Esophagus (tissue), 2 donors: Measurements from ENCODE around the gene MAP3K19. TPM values are rescaled to one million over a fixed set of nuclear protein-coding genes. Genes with fewer than 3 reads are reported as not detected.

Experiments
- H3K27ac ChIP-seq, 2 donors: one replicate each; pipeline ENCODE4 v1.5.1; 2013; ENCODE audit warnings: low read depth in 2 of 2, mild to moderate bottlenecking in 2 of 2, inconsistent platforms in 1 of 2, low read length in 1 of 2, moderate library complexity in 1 of 2
- H3K27me3 ChIP-seq, 2 donors: one replicate each; pipeline ENCODE4 v1.6.1; 2013; ENCODE audit warnings: low read length in 2 of 2, control low read depth in 1 of 2, mild to moderate bottlenecking in 1 of 2; ENCODE audit not compliant: insufficient read depth in 2 of 2, control insufficient read depth in 1 of 2
- H3K36me3 ChIP-seq, 2 donors: one replicate each; pipeline ENCODE4 v1.6.1; 2013; ENCODE audit warnings: low read length in 1 of 2; ENCODE audit not compliant: control insufficient read depth in 2 of 2, insufficient read depth in 2 of 2
- H3K4me1 ChIP-seq, 2 donors: one replicate each; pipeline ENCODE4 v1.6.1; 2013; ENCODE audit warnings: low read length in 1 of 2; ENCODE audit not compliant: control insufficient read depth in 2 of 2, insufficient read depth in 2 of 2
- H3K4me3 ChIP-seq, 2 donors: one replicate each; pipeline ENCODE4 v1.5.1; 2013; ENCODE audit warnings: low read length in 2 of 2, mild to moderate bottlenecking in 2 of 2, low read depth in 1 of 2, moderate library complexity in 1 of 2
- H3K9me3 ChIP-seq, 2 donors: one replicate each; pipeline ENCODE4 v1.6.1; 2013; ENCODE audit warnings: mild to moderate bottlenecking in 2 of 2, low read depth in 1 of 2, low read length in 1 of 2, moderate library complexity in 1 of 2; ENCODE audit not compliant: control insufficient read depth in 2 of 2, insufficient read depth in 1 of 2
- WGBS, 2 donors: extraction: QIAGEN DNeasy Blood & Tissue Kit; methylation state at CpG; one replicate each; pipeline ENCODE4 v1.1.7; 2013; 5-methylcytosine and 5-hydroxymethylcytosine counted together
- polyA plus RNA-seq, 2 donors: library from polyadenylated mRNA; stranded (reverse); fragments of 200-250 nt; gene quantifications; one replicate each; pipeline ENCODE4 v1.2.3, GENCODE V29; 2013
- donor health status: healthy with polysubstance abuse.
- donor health status: Bipolar disorder and iron deficiency.

Gene MAP3K19
- polyA plus RNA-seq, 2 donors = not detected

DNA sequence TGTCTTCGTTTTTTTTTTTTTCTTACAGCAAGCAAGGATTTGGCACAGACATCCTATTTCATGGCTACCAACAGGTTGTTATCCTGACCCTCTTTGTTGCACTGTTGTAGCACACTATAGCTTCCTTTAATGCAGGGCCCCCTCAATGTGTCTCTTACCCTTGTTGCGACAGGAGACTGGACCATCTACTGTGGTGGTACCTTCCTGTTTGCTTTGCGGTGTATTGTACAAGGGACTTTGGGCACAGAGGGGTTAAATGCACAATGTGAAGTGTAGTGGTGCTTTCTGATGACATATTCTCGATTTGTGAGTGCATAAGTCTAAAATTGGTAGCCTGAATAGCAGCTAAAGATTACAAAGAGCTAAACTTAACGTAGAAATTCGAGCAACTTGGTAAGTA lies 101.2 kb downstream of the MAP3K19 start:
- Histone ChIP-seq H3K27me3 (no peaks in the 10 kb centered on the region), H3K4me1 (no peaks in the 10 kb centered on the region), H3K4me3 (no peak overlapping the region), H3K27ac (no peak overlapping the region), H3K36me3 (peaks cover 5 to 7% of the 10 kb centered on the region in 2 donors), H3K9me3 (no peaks in the 10 kb centered on the region)
- WGBS, 2 donors = 86 to 90% methylated on average over 6 of the region's 6 CpGs

DNA sequence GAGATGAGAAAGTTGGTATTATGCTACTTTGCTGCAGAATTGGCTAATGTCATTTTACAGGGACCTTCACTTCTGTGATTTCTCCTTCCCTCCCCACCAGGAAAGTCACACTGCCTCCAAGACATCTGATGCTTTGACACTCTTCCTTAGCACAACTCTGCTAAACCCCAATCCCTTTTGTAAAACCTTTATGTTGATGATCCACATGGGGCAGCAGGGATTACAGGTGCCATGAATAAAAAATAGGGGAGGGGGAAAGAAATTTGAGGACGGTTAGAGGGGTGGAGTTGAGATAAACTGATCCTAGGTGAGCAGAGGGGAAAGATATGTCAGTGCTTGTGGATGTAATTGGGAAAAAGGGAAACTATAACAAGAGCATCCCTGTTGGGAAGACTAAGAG lies 102.3 kb downstream of the MAP3K19 start:
- no peaks in the 10 kb centered on the region for H3K27me3 ChIP-seq
- 76 to 86% methylated on average over 1 of the region's 1 CpG for WGBS, 2 donors
- H3K27ac ChIP-seq = no peak overlapping the region
- H3K4me1 ChIP-seq = no peaks in the 10 kb centered on the region
- H3K36me3 ChIP-seq = peaks cover 3 to 5% of the 10 kb centered on the region in 2 donors
- no peak overlapping the region for H3K4me3 ChIP-seq
- H3K9me3 ChIP-seq = no peaks in the 10 kb centered on the region

DNA sequence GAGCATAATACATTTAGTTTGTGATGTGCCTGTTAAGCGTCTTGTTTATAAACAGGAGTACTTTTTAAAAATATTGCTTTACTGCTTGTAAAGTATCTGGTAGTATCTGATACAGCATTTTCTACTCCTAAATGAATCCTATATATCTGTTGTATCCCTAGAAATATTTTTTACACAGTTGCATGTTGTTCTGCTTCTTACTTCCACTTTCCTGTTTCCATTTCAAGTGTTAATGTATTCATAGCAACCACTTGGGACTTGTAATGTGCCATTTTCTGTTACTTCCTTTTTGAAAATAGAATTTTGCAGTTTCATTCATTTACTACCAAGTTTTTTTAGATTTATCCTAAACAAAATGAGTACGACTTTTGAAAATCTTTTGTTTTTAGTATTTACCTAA lies 103.7 kb downstream of the MAP3K19 start:
- WGBS, 2 donors = 87 to 92% methylated on average over 2 of the region's 2 CpGs

DNA sequence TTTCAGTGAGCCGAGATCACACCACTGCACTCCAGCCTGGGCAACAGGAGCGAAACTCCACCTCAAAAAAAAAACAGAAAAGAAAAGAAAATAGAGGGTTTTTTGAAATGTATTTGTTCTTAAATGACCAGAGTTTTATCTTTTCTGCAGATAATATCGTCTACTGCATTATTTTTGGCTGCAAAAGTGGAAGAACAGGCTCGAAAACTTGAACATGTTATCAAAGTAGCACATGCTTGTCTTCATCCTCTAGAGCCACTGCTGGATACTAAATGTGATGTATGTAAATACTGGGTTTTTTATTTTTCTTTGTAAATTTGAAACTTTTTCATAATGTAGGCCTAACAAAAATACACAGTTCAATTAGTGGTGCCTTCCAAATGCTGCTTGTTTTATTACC lies 110.6 kb downstream of the MAP3K19 start:
- Histone ChIP-seq H3K27ac (no peak overlapping the region), H3K36me3 (peaks cover 0 to 3% of the 10 kb centered on the region in 2 donors), H3K27me3 (no peaks in the 10 kb centered on the region), H3K9me3 (no peaks in the 10 kb centered on the region), H3K4me3 (no peak overlapping the region), H3K4me1 (no peaks in the 10 kb centered on the region)
- WGBS, 2 donors = 70% methylated on average over 4 of the region's 4 CpGs

More for the DNA sequence above, 103.7 kb downstream of the MAP3K19 start:
- Histone ChIP-seq H3K4me3 (no peak overlapping the region), H3K4me1 (no peaks in the 10 kb centered on the region), H3K27ac (no peak overlapping the region), H3K36me3 (peaks cover 2 to 5% of the 10 kb centered on the region in 2 donors), H3K27me3 (no peaks in the 10 kb centered on the region), H3K9me3 (no peaks in the 10 kb centered on the region)

DNA sequence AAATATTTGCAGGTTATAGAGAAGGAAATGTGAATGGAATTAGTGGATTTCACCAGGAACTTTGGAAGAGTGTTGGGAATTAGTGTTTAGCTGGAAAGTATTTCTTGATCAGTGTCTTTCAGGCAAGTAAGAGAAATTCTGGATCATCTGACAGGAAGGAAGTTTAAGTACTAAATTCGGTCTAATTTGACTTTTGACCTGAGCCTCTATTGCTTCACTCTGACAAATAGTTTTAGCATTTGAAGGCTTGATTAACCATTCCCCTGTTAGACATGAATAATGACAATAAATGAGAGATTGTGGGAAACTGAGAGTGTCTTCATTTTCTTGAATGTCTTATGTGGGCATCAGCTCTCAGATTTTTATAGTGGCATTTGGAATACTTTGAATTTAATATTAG lies 112.6 kb downstream of the MAP3K19 start:
- Histone ChIP-seq H3K36me3 (peaks cover 0 to 3% of the 10 kb centered on the region in 2 donors), H3K9me3 (no peaks in the 10 kb centered on the region), H3K4me1 (no peaks in the 10 kb centered on the region), H3K27ac (no peak overlapping the region), H3K4me3 (no peak overlapping the region), H3K27me3 (no peaks in the 10 kb centered on the region)
- WGBS, 2 donors = 22 to 23% methylated on average over 1 of the region's 1 CpG

DNA sequence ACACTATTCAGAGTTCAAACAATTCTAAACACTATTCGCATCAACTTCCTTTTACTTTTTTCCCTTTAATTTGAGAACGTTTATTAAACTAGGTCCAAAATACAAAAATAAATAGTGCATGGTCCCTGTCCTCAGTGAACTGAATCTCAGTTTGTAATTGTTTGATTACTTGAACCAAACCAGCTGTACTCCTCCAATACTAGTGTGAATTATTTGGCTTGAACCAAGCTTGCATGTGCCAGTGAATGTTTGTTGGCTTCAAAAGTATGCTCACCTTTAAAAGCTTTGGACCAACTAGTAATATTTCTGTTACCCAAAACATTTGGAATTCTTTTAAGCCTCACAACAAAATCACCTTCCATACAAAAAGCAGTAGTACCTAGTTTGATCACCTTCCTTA lies 113.1 kb downstream of the MAP3K19 start:
- no peaks in the 10 kb centered on the region for H3K36me3 ChIP-seq
- H3K9me3 ChIP-seq = no peaks in the 10 kb centered on the region
- 60 to 67% methylated on average over 2 of the region's 2 CpGs for WGBS, 2 donors
- H3K27me3 ChIP-seq = no peaks in the 10 kb centered on the region
- no peaks in the 10 kb centered on the region for H3K4me1 ChIP-seq
- no peak overlapping the region for H3K27ac ChIP-seq
- no peak overlapping the region for H3K4me3 ChIP-seq

DNA sequence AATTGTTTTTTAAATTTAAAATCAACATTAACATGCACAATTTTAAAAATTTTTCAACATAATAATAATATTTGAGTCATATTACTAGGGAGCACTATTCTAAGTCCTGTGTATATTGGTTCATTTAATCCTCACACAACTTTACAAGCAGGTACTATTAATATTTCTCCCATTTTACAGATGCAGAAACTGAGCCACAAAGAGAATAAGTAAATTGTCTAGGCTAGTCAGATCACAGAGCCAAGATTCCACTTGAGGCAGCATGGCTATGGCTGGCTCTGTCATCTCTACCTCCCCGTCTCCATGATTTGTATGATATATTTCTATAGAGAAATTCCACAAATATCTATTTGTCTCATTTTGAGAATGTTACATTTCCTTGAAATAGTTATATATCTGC lies 113.5 kb downstream of the MAP3K19 start:
- Histone ChIP-seq H3K27ac (no peak overlapping the region), H3K4me1 (no peaks in the 10 kb centered on the region), H3K4me3 (no peak overlapping the region), H3K27me3 (no peaks in the 10 kb centered on the region), H3K9me3 (no peaks in the 10 kb centered on the region), H3K36me3 (no peaks in the 10 kb centered on the region)
- WGBS, 2 donors = 87 to 90% methylated on average over 1 of the region's 1 CpG

DNA sequence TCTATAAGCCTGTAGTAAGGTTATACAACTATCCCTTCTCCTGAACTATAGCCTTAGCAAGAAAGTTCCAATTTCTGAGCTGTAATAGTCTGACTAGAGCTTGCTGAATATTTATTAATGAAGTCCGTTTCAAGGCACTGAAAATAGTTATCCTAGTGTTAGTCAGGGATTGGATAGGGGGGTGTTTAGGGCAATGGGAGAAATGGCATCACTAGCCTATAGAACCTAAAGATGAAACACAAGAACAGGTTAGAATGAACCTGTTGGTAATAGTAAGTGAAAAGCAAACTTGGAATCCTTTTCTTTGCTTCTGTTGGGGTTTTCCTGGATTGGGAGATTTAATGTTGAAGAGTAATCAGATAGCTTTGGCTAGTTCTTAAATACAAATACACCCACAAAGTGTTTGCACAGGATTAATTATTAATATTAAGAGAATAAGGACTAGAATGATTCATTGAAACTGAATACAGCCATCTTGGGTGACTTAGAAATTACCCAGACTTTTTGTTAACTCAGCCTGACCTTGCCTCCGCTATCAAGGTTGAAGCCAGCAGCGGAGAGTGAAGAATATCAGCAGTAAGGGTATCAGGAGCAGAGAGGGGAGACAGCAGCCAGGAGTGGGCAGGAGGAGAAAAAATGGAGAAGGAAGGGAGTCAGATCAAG lies 114.3 kb downstream of the MAP3K19 start:
- no peak overlapping the region for H3K4me3 ChIP-seq
- H3K27me3 ChIP-seq = no peaks in the 10 kb centered on the region
- 71 to 75% methylated on average over 3 of the region's 3 CpGs for WGBS, 2 donors
- no peaks in the 10 kb centered on the region for H3K9me3 ChIP-seq
- H3K36me3 ChIP-seq = no peaks in the 10 kb centered on the region
- no peak overlapping the region for H3K27ac ChIP-seq
- no peaks in the 10 kb centered on the region for H3K4me1 ChIP-seq

DNA sequence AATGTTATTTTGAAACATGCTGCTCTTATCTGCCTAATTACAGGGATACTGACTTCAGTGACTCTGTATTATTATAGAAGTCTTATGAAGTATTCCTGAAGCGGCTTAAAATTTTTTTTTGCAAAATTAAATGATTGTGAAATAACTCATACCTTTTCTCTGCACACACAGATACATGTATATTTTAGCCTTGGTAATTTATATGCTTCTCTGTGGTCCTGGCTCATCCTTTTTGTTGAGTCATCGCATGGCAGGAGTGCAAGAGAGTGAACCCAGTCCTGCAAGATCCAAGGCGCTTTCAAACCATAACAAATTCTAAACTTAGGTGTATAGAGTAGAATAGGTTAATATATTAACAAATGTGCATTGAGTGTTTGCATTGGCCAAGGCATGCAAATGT lies 120.1 kb downstream of the MAP3K19 start:
- Histone ChIP-seq H3K27ac (no peak overlapping the region), H3K36me3 (no peaks in the 10 kb centered on the region), H3K9me3 (no peaks in the 10 kb centered on the region), H3K4me1 (peaks cover 0 to 3% of the 10 kb centered on the region in 2 donors), H3K4me3 (no peak overlapping the region), H3K27me3 (no peaks in the 10 kb centered on the region)
- WGBS, 2 donors = 60 to 70% methylated on average over 3 of the region's 3 CpGs

DNA sequence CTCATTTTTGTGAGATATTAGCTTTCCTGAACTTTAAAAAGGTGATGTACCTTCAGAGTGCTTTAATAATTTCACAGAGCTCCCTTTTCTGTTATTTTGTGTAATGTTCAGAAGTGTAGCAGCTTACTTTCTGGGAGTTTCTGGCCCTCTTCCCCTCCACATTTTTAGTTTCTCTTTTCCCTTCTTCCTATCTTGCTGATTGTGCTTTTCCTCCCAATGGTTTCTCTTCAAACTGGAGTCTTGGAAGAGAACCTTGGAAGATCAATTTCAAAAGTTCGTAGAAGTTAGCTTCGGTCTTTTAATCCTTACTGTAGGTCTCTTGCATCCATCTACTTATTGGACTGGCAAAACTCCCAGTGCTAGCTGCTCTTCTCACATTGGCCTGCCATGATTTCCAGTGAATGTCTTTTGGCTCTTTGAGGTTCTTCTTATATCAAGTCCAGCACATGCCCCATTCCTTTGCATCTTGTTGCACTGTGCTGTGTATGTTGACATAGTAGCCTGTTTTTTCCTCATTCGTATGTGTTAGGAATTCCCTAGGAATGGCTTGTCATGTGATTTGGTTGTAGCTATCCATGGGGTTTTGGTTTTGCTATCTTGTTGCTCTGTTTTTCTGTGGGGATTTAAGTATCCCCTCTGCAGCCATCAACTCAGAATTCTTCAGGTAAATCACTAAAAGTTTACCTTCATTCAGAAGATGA lies 120.9 kb downstream of the MAP3K19 start:
- Histone ChIP-seq H3K4me3 (no peak overlapping the region), H3K36me3 (no peaks in the 10 kb centered on the region), H3K27ac (no peak overlapping the region), H3K9me3 (no peaks in the 10 kb centered on the region), H3K27me3 (no peaks in the 10 kb centered on the region), H3K4me1 (peaks cover 0 to 3% of the 10 kb centered on the region in 2 donors)
- WGBS, 2 donors = 69 to 73% methylated on average over 3 of the region's 3 CpGs
